ENCODE results near the gene TP53I3.
"Not testable (repeated sequence)": the region's sequence is repeated elsewhere in the genome, so short reads cannot be mapped to it uniquely, and the experiment has no call there.

TP53I3 gene

GRCh38 chr2:24084386-24085199 lies at the start of gene TP53I3:
TSS of gene TP53I3 (minus strand) at chr2:24084834. CDS start at chr2:24084326, 508 bp downstream.
- DNase-seq = peak; percentile 78

- no peak for DNase-seq
Observed at GRCh38 chr2:24132543-24132942, 47.9 kb upstream of the TP53I3 start.

- no peak for DNase-seq
Observed at GRCh38 chr2:24125956-24126355, 41.3 kb upstream of the TP53I3 start.

GRCh38 chr2:24123922-24124580 lies 39.4 kb upstream of the TP53I3 start:
- no peak for DNase-seq

GRCh38 chr2:24123195-24123921 lies 38.7 kb upstream of the TP53I3 start, which contains the start of the genes FAM228B and PFN4:
TSS of gene FAM228B (plus strand) at chr2:24123469. CDS start at chr2:24124362, 893 bp downstream.
TSS of gene PFN4 (minus strand) at chr2:24123334. CDS start at chr2:24122535, 799 bp downstream.
- DNase-seq = peak; percentile 51

GRCh38 chr2:24122366-24123194 lies 37.9 kb upstream of the TP53I3 start:
- DNase-seq = no peak

GRCh38 chr2:24121469-24121868 lies 36.8 kb upstream of the TP53I3 start:
- DNase-seq = no peak

GRCh38 chr2:24121066-24121465 lies 36.4 kb upstream of the TP53I3 start:
- DNase-seq = no peak

GRCh38 chr2:24117902-24118301 lies 33.3 kb upstream of the TP53I3 start:
- no peak for DNase-seq

- no peak for DNase-seq
Observed at GRCh38 chr2:24115057-24115456, 30.4 kb upstream of the TP53I3 start.

- DNase-seq = no peak
Observed at GRCh38 chr2:24111407-24111901, 26.8 kb upstream of the TP53I3 start.

- DNase-seq = no peak
Observed at GRCh38 chr2:24110660-24111303, 26.1 kb upstream of the TP53I3 start.

GRCh38 chr2:24109431-24109830 lies 24.8 kb upstream of the TP53I3 start:
- not testable (repeated sequence) for DNase-seq

GRCh38 chr2:24107336-24107735 lies 22.7 kb upstream of the TP53I3 start:
- DNase-seq = no peak

- DNase-seq = no peak
Observed at GRCh38 chr2:24106786-24107185, 22.2 kb upstream of the TP53I3 start.

- no peak for DNase-seq
Observed at GRCh38 chr2:24105816-24106215, 21.2 kb upstream of the TP53I3 start.

GRCh38 chr2:24104906-24105305 lies 20.3 kb upstream of the TP53I3 start:
- DNase-seq = no peak

- no peak for DNase-seq
Observed at GRCh38 chr2:24104110-24104650, 19.5 kb upstream of the TP53I3 start.

- DNase-seq = no peak
Observed at GRCh38 chr2:24102677-24103076, 18.0 kb upstream of the TP53I3 start.

GRCh38 chr2:24101992-24102391 lies 17.4 kb upstream of the TP53I3 start:
- no peak for DNase-seq

- not testable (repeated sequence) for DNase-seq
Observed at GRCh38 chr2:24100732-24101131, 16.1 kb upstream of the TP53I3 start.
